HL-60 (cell line): ENCODE data around the gene CCP110.
A peak's percentile ranks its signal among the peaks of the same experiment; 100 is the strongest.

Experiments used
- DNase-seq, 2 experiments: peaks; one replicate each; pipeline ENCODE4 v3.0.0-alpha.2; 2010 to 2020; ENCODE audit warnings: low read depth in 1 of 2, low spot score in 1 of 2
- H3K27ac ChIP-seq: fragments of 250-450 bp; sonication (Bioruptor Pico); replicated peaks from 2 replicates; pipeline ENCODE4 v1.5.1; 2020; ENCODE audit warnings: mild to moderate bottlenecking, moderate library complexity
- H3K27me3 ChIP-seq: fragments of 250-450 bp; sonication (Bioruptor Pico); 2 replicates; pipeline ENCODE4 v1.5.1; 2021; ENCODE audit warnings: mild to moderate bottlenecking, moderate library complexity; ENCODE audit not compliant: insufficient read depth, poor library complexity, severe bottlenecking
- H3K4me3 ChIP-seq: replicated peaks from 2 replicates; pipeline ENCODE4 v1.5.1; 2011; ENCODE audit warnings: mild to moderate bottlenecking, control low read depth, low read length; ENCODE audit not compliant: insufficient read depth
- CTCF ChIP-seq: IDR thresholded peaks from one replicate; pipeline ENCODE4 v1.5.1; 2011; ENCODE audit warnings: low read length, control low read depth, inconsistent platforms; ENCODE audit not compliant: insufficient read depth
- GABPA ChIP-seq: IDR thresholded peaks from 2 replicates; pipeline ENCODE4 v1.6.1; 2012; ENCODE audit warnings: low read depth
- POLR2AphosphoS5 ChIP-seq: IDR thresholded peaks from 2 replicates; pipeline ENCODE4 v1.6.1; 2012; ENCODE audit warnings: low read depth
- REST ChIP-seq: IDR thresholded peaks from 2 replicates; pipeline ENCODE4 v1.6.1; 2012; ENCODE audit warnings: low read depth; ENCODE audit not compliant: insufficient replicate concordance
- SPI1 ChIP-seq: IDR thresholded peaks from 2 replicates; pipeline ENCODE4 v1.6.1; 2012; ENCODE audit warnings: low read depth, mild to moderate bottlenecking, borderline replicate concordance

CCP110 gene

GRCh38 chr16:19522397-19522732 lies 1.4 kb upstream of the CCP110 start:
- H3K27ac ChIP-seq, result no peak overlapping the region; the same call in 1 of the 2 replicates

GRCh38 chr16:19522760-19523159 lies 982 bp upstream of the CCP110 start:
- no peak for TF ChIP-seq POLR2AphosphoS5
- no peak for TF ChIP-seq SPI1
- TF ChIP-seq CTCF, result no peak
- no peak for TF ChIP-seq GABPA
- no peak for TF ChIP-seq REST
- Histone ChIP-seq H3K27ac (no peak overlapping the region), H3K27me3 (no peaks in the 10 kb centered on the region), H3K4me3 (no peak overlapping the region)
- no peak for DNase-seq

More at GRCh38 chr16:19522397-19522732, 1.4 kb upstream of the CCP110 start:
- no peak for DNase-seq
- TF ChIP-seq GABPA (no peak), REST (no peak), POLR2AphosphoS5 (no peak), SPI1 (no peak)
- no peak overlapping the region; the same call in 1 of the 2 replicates for H3K4me3 ChIP-seq
- H3K27me3 ChIP-seq, result no peaks in the 10 kb centered on the region

GRCh38 chr16:19523184-19523558 lies 571 bp upstream of the CCP110 start:
- H3K4me3 ChIP-seq, result no peak overlapping the region
- H3K27me3 ChIP-seq, result no peaks in the 10 kb centered on the region
- no peak for DNase-seq
- peak overlapping the region; percentile 89 for H3K27ac ChIP-seq
- TF ChIP-seq REST (no peak), CTCF (no peak), GABPA (no peak), SPI1 (no peak), POLR2AphosphoS5 (no peak)

- no peak for TF ChIP-seq REST
- TF ChIP-seq GABPA, result no peak
- TF ChIP-seq CTCF, result no peak
- no peak for TF ChIP-seq SPI1
- no peak for TF ChIP-seq POLR2AphosphoS5
- Histone ChIP-seq H3K27me3 (no peaks in the 10 kb centered on the region), H3K27ac (peak overlapping the region; percentile 89), H3K4me3 (peak overlapping the region; percentile 99)
- no peak for DNase-seq
Measured at GRCh38 chr16:19524356-19524615, 544 bp downstream of the CCP110 start.
